GM19043 (cell line): ENCODE data around the gene EMC1.
"Not testable (repeated sequence)": the region's sequence is repeated elsewhere in the genome, so short reads cannot be mapped to it uniquely, and the experiment has no call there.

Source experiments
- ATAC-seq: cut with Tn5 transposase; IDR thresholded peaks from one replicate; pipeline ENCODE4 v1.9.1; 2021; ENCODE audit warnings: low read depth; ENCODE audit not compliant: unreplicated experiment

EMC1 gene

DNA sequence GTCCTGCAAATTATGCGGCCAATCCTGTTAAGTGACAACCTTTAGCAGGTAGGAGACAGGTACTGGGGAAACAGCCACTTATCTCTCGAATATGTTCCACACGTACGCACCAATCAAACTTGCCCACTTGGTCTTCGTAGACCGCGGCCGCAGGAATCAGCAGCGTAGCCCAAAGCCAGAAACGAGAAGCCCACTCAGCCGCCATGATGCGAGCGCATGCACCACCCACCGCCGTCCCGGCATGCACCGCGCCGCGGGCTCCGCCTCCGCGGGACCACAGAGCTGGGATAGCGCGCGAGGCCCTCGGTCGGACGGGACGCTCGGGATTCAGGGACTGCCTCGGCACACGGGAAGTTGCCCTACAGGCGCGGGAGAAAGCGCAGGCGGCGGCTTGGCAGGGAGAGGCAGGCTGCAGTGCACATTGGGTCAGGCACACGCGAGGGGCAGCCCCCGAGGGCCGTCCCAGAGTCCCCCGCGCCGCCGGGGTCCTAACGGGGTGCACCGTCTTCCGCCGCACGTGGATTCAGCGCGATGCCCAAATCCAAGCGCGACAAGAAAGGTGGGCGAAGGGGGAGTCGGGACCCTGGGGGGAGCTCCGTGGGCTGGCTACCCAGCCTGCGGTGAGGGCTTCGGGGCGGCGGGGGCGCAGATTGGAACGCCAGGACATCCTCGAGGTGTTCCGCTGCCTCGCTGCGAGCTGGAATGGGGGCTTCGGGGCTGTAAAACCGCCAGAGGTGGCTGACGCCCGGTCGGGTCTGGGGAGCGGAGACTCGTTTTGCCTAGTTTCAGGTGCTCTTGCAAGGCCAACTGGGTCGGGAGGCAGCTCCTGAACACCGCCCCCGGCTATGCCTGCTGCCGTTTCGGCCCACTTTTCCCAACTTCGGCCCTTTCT lies at the start of gene EMC1, which contains the start of gene MRTO4:
EMC1 (minus strand) TSS at position 220 of the 892 bp plus-strand sequence; CDS start at position 205, 15 bp downstream.
MRTO4 (plus strand) TSS at position 501 of the 892 bp plus-strand sequence; CDS start at position 532, 31 bp downstream.
- peak; percentile 73 for ATAC-seq

DNA sequence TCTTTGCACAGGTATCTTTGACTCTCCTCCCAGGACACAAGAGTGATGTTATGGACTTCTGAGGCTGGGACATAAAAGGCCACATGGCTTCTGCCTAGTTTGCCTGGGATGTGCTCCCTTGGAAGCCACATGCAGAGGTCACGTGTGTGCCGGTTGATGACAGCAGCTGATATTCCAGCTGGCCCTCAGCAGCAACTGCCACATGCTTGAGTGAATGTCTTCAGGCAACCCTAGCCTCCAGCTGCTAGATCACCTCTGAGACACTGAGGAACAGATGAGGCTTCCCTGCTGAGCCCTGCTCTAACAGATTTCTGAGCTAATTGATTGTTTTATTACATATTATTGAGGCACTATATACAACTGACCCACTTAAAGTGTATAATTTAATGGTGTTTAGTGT lies 48.9 kb upstream of the EMC1 start:
- no peak for ATAC-seq

DNA sequence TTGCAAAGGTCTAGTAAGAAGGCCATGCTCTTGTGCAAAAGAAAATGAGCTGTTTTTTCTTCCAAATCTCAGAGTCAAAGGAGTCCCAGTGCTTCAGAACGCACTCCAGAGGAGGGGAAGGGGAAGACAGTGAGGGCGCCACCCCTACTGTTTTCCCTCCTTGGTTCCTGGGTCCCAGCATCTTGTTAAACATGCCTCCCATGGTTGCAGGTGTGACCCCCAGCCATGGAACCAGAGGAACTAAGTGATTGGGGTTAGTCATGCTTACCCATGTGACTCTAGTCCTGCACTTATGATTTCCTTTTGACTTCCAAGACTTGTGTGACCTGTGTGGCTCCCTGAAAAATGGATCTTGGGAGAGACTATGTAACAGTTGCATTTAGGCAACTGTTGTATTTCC lies 43.3 kb upstream of the EMC1 start:
- no peak for ATAC-seq

GRCh38 chr1:19289244-19289643 lies 37.9 kb upstream of the EMC1 start:
- ATAC-seq = no peak

DNA sequence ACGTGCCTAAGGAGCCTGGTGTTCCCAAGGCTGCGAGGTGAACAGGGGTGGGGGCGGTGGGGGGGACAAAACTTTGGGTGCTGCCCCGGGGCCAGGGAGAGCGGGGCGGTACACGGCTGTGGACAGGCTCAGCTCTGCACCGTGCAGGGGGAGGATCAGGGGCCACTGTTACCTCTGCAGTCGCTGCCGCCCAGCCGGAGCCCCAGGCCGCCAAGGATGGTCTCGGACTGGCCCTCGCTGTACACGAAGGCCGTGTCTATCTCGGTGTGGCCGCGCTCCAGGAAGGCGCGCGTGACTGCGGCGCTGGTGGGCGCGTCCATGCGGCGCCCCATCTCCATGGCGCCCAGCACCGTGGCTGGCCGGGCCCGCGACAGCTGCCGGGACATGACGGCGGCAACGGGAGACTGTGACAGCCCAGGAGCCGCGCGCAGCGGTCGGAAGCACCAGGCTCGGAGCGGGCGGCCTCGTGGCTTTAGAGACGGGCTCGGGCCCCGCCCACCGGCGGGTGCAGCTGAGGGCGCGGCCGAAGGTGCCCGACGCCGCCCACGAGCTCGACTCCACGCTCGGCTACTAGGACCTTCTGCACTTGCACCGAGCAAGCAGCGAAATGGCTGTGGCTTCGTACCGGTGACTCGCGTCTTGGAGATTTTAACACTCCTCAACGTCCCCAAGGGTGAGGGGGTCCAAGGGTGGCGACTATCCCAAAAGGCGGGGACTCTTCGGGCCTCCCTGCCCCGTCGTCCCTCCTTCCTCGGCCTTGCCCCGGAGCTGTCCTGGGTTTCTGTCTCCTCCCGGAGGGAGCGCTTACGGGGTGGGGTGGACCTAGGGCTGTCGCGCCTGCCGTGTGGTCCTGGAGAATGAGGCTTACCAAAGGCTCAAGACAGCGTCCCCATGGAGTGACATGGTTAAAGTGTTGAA lies 37.3 kb upstream of the EMC1 start, which contains the start of gene AKR7A3:
AKR7A3 (minus strand) TSS at position 447 of the 918 bp plus-strand sequence; CDS start at position 386, 61 bp downstream.
- not testable (repeated sequence) for ATAC-seq

- no peak for ATAC-seq
These were observed 36.3 kb upstream of the EMC1 start for GRCh38 chr1:19287436-19288185.

DNA sequence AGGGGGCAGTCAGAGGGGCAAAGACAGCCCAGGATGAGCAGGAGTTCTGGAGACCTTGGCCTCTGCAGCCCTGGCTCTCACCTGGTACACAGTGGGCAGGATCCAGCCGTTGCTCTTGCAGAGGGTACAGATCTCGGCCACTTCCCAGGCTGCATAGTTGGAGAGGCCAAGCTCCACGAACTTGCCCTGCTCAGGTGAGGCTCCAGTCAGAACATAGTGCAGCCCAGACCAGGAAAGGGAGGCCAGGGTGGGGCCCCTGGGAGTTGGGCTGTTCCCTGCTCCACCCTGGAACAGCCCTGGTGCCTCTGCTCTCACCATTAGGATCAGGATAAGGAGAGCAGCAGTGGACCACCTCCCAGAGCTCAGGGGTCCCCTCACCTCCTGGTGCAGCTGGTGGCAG lies 34.5 kb upstream of the EMC1 start:
- ATAC-seq = not testable (repeated sequence)

- not testable (repeated sequence) for ATAC-seq
These were observed 34.0 kb upstream of the EMC1 start for GRCh38 chr1:19285366-19285765.

- ATAC-seq = no peak
These were observed 33.6 kb upstream of the EMC1 start for GRCh38 chr1:19284881-19285280.

GRCh38 chr1:19283891-19284290 lies 32.6 kb upstream of the EMC1 start:
- no peak for ATAC-seq

DNA sequence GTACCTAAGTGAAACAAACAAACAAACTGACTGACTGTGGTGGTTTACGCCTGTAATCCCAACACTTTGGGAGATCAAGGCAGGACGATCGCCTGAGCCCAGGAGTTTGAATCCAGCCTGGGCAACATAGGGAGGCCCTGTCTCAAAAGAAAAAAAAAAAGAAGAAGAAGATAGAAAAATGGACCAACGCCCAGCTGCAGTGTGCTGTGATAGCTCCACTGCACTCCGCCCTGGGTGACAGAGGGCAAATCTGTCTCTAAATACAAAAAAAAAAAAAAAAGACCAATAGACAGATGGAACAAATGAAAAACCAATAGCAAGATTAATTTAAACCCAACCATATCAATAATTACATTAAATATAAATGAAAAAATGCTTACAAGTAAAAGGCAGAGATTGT lies 23.3 kb upstream of the EMC1 start:
- ATAC-seq = no peak

DNA sequence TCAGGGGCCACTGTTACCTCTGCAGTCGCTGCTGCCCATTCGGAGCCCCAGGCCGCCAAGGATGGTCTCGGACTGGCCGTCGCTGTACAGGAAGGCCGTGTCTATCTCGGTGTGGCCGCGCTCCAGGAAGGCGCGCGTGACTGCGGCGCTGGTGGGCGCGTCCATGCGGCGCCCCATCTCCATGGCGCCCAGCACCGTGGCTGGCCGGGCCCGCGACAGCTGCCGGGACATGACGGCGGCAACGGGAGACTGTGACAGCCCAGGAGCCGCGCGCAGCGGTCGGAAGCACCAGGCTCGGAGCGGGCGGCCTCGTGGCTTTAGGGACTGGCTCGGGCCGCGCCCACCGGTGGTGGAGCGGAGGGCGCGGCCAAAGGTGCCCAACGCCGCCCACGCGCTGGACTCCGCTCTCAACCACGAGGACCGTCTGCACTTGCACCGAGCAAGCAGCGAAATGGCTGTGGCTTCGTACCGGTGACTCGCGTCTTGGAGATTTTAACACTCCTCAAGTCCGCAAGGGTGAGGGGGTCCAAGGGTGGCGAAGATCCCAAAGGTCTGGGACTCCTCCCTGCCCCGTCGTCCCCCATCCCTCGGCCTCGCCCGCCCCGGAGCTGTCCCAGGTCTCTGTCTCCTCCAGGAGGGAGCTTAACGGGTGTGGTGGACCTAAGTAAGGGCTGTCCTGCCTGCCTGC lies 22.7 kb upstream of the EMC1 start:
- not testable (repeated sequence) for ATAC-seq

GRCh38 chr1:19273106-19273843 lies 22.0 kb upstream of the EMC1 start:
- no peak for ATAC-seq

- no peak for ATAC-seq
These were observed 20.7 kb upstream of the EMC1 start for GRCh38 chr1:19272064-19272463.

DNA sequence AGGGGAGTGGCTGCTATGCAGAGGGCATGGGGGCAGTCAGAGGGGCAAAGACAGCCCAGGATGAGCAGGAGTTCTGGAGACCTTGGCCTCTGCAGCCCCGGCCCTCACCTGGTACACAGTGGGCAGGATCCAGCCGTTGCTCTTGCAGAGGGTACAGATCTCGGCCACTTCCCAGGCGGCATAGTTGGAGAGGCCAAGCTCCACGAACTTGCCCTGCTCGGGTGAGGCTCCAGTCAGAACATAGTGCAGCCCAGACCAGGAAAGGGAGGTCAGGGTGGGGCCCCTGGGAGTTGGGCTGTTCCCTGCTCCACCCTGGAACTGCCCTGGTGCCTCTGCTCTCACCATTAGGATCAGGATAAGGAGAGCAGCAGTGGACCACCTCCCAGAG lies 19.0 kb upstream of the EMC1 start:
- not testable (repeated sequence) for ATAC-seq

DNA sequence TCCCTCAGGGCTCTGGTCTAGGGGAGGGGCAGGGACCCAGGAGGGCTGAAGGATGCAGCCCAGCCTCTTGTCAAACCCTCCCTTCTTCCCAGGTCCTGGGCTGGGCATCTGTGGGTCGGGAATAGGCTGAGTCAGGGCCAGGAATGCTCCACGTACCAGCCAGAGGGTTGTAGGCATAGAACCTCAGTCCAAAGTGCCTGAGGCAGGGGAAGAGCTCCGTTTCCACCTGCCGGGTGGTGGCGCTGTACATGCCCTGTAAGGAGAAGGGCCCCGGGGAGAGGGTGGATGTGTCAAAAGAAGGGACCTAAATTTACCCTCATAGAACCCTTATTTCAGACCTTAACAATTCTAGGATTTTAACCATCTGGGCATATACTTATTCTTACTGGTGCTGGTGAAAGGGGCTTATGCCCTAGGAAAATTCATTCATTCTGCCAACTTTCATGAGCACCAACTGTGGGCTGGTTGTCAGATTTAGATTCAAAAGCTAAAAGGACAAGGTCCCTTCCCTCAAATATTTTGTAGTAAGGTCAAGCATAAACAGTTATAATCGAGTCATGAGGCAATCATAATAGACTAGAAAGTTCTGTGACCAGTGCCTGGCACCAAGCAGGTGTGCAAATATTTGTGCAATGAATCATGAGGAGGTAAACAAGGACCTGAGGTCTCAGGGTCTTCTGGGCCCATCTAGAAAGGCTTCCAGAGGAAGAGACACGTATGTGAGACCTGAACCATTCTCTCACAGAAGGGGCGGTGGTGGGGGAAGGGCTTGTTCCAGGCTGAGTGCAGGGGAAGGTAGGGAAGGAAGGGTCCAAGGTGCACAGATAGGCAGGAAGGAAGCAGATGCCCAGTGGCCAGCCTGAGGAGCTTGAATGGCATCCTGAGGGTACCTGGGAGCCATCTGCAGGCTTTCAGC lies 18.4 kb upstream of the EMC1 start:
- not testable (repeated sequence) for ATAC-seq

DNA sequence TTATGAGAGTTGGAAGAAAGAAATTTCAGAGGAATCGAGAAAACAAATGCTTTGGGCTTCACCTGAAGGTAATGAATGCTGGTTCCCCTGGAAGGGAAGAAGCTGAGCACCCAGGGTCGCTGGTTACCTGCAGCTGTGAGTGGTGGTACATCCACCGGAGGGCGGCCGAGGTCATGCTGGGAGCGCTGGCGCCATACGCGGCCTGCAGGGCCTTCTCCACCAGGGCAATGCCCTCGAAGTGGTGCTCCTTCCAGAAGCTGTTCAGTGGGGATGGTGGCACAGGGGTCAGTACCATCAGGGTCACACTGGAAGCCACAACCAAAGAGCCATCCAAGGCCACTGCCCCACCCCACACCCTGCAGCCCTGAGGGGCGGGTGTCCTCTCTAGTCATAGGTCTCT lies 17.1 kb upstream of the EMC1 start:
- ATAC-seq = no peak

- no peak for ATAC-seq
These were observed 11.4 kb upstream of the EMC1 start for GRCh38 chr1:19262744-19263143.
